B cell (primary cell): ENCODE measurements around the gene GPR62. TPM values are rescaled to one million over a fixed set of nuclear protein-coding genes. Genes with fewer than 3 reads are reported as not detected.

Experiments
- ATAC-seq: fragments of 200-7000 bp; cut with Tn5 transposase; one replicate; pipeline ENCODE4 v1.10.0; 2021; ENCODE audit warnings: low read depth, mild to moderate bottlenecking, moderate number of reproducible peaks, moderate library complexity
- CTCF ChIA-PET: fragments of 350-600 bp; sonication (Branson Sonifier 250); formaldehyde crosslinking; loops from one replicate; lab custom pipeline; 2021; ENCODE audit warnings: antibody characterized with exemption, inconsistent platforms; lab: Charles Lee
- POLR2A ChIA-PET: fragments of 350-600 bp; sonication (Branson Sonifier 250); formaldehyde crosslinking; loops from one replicate; lab custom pipeline; 2021; ENCODE audit warnings: antibody characterized with exemption; lab: Charles Lee
- DNase-seq: peaks from one replicate; pipeline ENCODE4 v3.0.0; 2013
- H2AFZ ChIP-seq: 2 replicates; pipeline ENCODE4 v1.6.1; 2012; ENCODE audit warnings: mild to moderate bottlenecking, low read depth, low read length; ENCODE audit not compliant: insufficient read depth, poor library complexity, severe bottlenecking
- H3K27ac ChIP-seq, 2 donors: 1 replicate in 1 of 2; 2 replicates in 1 of 2; pipeline ENCODE4 v1.5.1; 2012 to 2013; ENCODE audit warnings: low read length in 2 of 2, mild to moderate bottlenecking in 2 of 2, moderate library complexity in 1 of 2
- H3K27me3 ChIP-seq, 4 experiments: fragments of 200-600 bp in 1 of 4; sonication (generic) in 1 of 4; replicated peaks in 1 of 4; 1 replicate in 2 of 4; 2 replicates in 2 of 4; pipeline versions ENCODE4 v1.6.1 to v1.7.0; 2013 to 2016; ENCODE audit warnings: low read length in 3 of 4, mild to moderate bottlenecking in 2 of 4, mixed read lengths in 1 of 4, moderate library complexity in 1 of 4; ENCODE audit not compliant: insufficient read depth in 4 of 4, control insufficient read depth in 3 of 4; ENCODE audit errors: control extremely low read depth in 1 of 4
- H3K36me3 ChIP-seq, 2 experiments: replicated peaks in 1 of 2; 1 replicate in 1 of 2; 2 replicates in 1 of 2; pipeline versions ENCODE4 v1.6.1 to v1.7.1; 2013; ENCODE audit warnings: low read length in 1 of 2; ENCODE audit not compliant: insufficient read depth in 2 of 2, control insufficient read depth in 1 of 2; ENCODE audit errors: control extremely low read depth in 1 of 2, extremely low read depth in 1 of 2
- H3K4me1 ChIP-seq, 2 donors: fragments of 200-600 bp in 1 of 2; sonication (generic) in 1 of 2; 1 replicate in 1 of 2; 2 replicates in 1 of 2; pipeline versions ENCODE4 v1.5.1 to v1.6.1; 2013 to 2017; ENCODE audit warnings: low read length in 2 of 2; ENCODE audit not compliant: control insufficient read depth in 2 of 2, insufficient read depth in 2 of 2
- H3K4me2 ChIP-seq: replicated peaks from 2 replicates; pipeline ENCODE3; 2012; ENCODE audit warnings: mild to moderate bottlenecking, low read depth, low read length; ENCODE audit not compliant: poor library complexity, severe bottlenecking
- H3K4me3 ChIP-seq, 5 experiments: fragments of 200-600 bp in 1 of 5; sonication (generic) in 1 of 5; 1 replicate in 3 of 5; 2 replicates in 2 of 5; pipeline versions ENCODE4 v1.5.1 to v1.7.0; 2011 to 2016; ENCODE audit warnings: low read length in 4 of 5, mild to moderate bottlenecking in 4 of 5, low read depth in 2 of 5, control low read depth in 1 of 5, moderate library complexity in 1 of 5; ENCODE audit not compliant: insufficient read depth in 1 of 5; ENCODE audit errors: control extremely low read depth in 1 of 5, extremely low read depth in 1 of 5
- H3K79me2 ChIP-seq: fragments of 200-600 bp; sonication (generic); one replicate; pipeline ENCODE4 v1.6.0; 2016; ENCODE audit warnings: low read length; ENCODE audit not compliant: control insufficient read depth, insufficient read depth
- H3K9ac ChIP-seq: fragments of 200-600 bp; sonication (generic); 2 replicates; pipeline ENCODE4 v1.6.1; 2017; ENCODE audit warnings: mild to moderate bottlenecking, low read length, moderate library complexity
- H3K9me3 ChIP-seq, 3 donors: one replicate each; pipeline versions ENCODE4 v1.6.1 to v1.7.1; 2013; ENCODE audit warnings: low read length in 2 of 3; ENCODE audit not compliant: control insufficient read depth in 2 of 3, insufficient read depth in 1 of 3; ENCODE audit errors: control extremely low read depth in 1 of 3
- H4K20me1 ChIP-seq: 2 replicates; pipeline ENCODE4 v1.6.0; 2012; ENCODE audit warnings: mild to moderate bottlenecking, low read length; ENCODE audit not compliant: insufficient read depth, control insufficient read depth, poor library complexity, severe bottlenecking
- H3K27ac Mint-ChIP-seq: one replicate; pipeline ENCODE4 v1.8.0; 2021; ENCODE audit warnings: mixed read lengths
- H3K27me3 Mint-ChIP-seq: one replicate; pipeline ENCODE4 v1.8.0; 2021; ENCODE audit warnings: mixed read lengths
- H3K4me1 Mint-ChIP-seq: one replicate; pipeline ENCODE4 v1.8.0; 2021; ENCODE audit warnings: mixed read lengths
- H3K4me3 Mint-ChIP-seq: one replicate; pipeline ENCODE4 v1.8.0; 2021; ENCODE audit warnings: mixed read lengths
- H3K9me3 Mint-ChIP-seq: one replicate; pipeline ENCODE4 v1.8.0; 2022; ENCODE audit warnings: mixed read lengths; ENCODE audit not compliant: insufficient read depth
- EZH2 ChIP-seq: IDR thresholded peaks from 2 replicates; pipeline ENCODE4 v1.6.1; 2012; ENCODE audit warnings: borderline replicate concordance, low read depth, mild to moderate bottlenecking, moderate library complexity, low read length; ENCODE audit not compliant: insufficient read depth, poor library complexity, severe bottlenecking
- WGBS: methylation state at CpG from one replicate; pipeline ENCODE4 v1.1.5; 2013; ENCODE audit warnings: missing lambda C conversion rate; ENCODE audit not compliant: insufficient coverage; 5-methylcytosine and 5-hydroxymethylcytosine counted together
- intact Hi-C: fragments of 100-400 bp; cut with micrococcal nuclease; formaldehyde crosslinking; loops from one replicate; pipeline ENCODE4 v1.10.0; 2022
- polyA plus RNA-seq: library from polyadenylated mRNA; depleted of rRNA; stranded (reverse); fragments of >200 nt; gene quantifications from 2 replicates; pipeline ENCODE4 v1.2.3, GENCODE V29; 2012
- total RNA-seq, 2 donors: library from RNA; stranded (reverse); fragments of 120-200 nt in 1 of 2; gene quantifications; 1 replicate in 1 of 2; 2 replicates in 1 of 2; pipeline versions ENCODE4 v1.2.3 to v1.2.4, GENCODE V29; 2013 to 2022
- TF ChIP-seq, protein P1 (sequence below): fragments of 200-600 bp; IDR thresholded peaks from one replicate; pipeline ENCODE4 v1.8.0; 2022; ENCODE audit warnings: antibody characterized with exemption, mild to moderate bottlenecking

The GPR62 gene
- total and polyA plus RNA-seq, 2 donors (not counting 1 experiment from before 2014, with no cell fraction given): not detected

DNA sequence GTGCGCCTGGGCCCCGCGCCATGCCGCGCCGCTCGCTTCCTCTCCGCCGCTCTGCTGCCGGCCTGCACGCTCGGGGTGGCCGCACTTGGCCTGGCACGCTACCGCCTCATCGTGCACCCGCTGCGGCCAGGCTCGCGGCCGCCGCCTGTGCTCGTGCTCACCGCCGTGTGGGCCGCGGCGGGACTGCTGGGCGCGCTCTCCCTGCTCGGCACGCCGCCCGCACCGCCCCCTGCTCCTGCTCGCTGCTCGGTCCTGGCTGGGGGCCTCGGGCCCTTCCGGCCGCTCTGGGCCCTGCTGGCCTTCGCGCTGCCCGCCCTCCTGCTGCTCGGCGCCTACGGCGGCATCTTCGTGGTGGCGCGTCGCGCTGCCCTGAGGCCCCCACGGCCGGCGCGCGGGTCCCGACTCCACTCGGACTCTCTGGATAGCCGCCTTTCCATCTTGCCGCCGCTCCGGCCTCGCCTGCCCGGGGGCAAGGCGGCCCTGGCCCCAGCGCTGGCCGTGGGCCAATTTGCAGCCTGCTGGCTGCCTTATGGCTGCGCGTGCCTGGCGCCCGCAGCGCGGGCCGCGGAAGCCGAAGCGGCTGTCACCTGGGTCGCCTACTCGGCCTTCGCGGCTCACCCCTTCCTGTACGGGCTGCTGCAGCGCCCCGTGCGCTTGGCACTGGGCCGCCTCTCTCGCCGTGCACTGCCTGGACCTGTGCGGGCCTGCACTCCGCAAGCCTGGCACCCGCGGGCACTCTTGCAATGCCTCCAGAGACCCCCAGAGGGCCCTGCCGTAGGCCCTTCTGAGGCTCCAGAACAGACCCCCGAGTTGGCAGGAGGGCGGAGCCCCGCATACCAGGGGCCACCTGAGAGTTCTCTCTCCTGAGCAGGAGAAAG, 951 bp downstream of the GPR62 start:
- TF ChIP-seq, protein P1, sequence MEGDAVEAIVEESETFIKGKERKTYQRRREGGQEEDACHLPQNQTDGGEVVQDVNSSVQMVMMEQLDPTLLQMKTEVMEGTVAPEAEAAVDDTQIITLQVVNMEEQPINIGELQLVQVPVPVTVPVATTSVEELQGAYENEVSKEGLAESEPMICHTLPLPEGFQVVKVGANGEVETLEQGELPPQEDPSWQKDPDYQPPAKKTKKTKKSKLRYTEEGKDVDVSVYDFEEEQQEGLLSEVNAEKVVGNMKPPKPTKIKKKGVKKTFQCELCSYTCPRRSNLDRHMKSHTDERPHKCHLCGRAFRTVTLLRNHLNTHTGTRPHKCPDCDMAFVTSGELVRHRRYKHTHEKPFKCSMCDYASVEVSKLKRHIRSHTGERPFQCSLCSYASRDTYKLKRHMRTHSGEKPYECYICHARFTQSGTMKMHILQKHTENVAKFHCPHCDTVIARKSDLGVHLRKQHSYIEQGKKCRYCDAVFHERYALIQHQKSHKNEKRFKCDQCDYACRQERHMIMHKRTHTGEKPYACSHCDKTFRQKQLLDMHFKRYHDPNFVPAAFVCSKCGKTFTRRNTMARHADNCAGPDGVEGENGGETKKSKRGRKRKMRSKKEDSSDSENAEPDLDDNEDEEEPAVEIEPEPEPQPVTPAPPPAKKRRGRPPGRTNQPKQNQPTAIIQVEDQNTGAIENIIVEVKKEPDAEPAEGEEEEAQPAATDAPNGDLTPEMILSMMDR: peak; percentile 68
- no peak for TF ChIP-seq EZH2
- H3K9me3 Mint-ChIP-seq: no peaks in the 10 kb centered on the region
- H3K36me3 ChIP-seq: no peaks in the 10 kb centered on the region
- H3K79me2 ChIP-seq: no peaks in the 10 kb centered on the region
- peak overlapping the region in 3 of 5 experiments; percentile 35 to 54 (median 51) for H3K4me3 ChIP-seq
- H3K9ac ChIP-seq: peak overlapping the region; percentile 51
- no peak overlapping the region for H3K27ac ChIP-seq
- H3K4me1 Mint-ChIP-seq: peaks cover 5% of the 10 kb centered on the region
- H4K20me1 ChIP-seq: no peaks in the 10 kb centered on the region
- intact Hi-C loops: loop anchor here (1.0 kb wide), 1 partner anchor 19 kb away; the partner anchor contains the start of gene ABHD14A
- peaks cover 0 to 6% (median 0%) of the 10 kb centered on the region in 3 donors for H3K9me3 ChIP-seq
- peaks cover 17% of the 10 kb centered on the region for H3K27me3 Mint-ChIP-seq
- H3K4me3 Mint-ChIP-seq: peak overlapping the region; percentile 71
- peak overlapping the region; percentile 89 for H3K4me2 ChIP-seq
- ATAC-seq: peak; percentile 73
- ChIA-PET POLR2A (no interaction called here), CTCF (interaction anchor here (1.3 kb wide), 1 partner anchor 17 kb away, joined by 4 read pairs; no protein-coding TSS in a partner anchor)
- peaks cover 0 to 27% (median 15%) of the 10 kb centered on the region in 4 experiments for H3K27me3 ChIP-seq
- no peak overlapping the region for H3K27ac Mint-ChIP-seq
- WGBS: 8% methylated on average over 94 of the region's 97 CpGs
- H2AFZ ChIP-seq: peak overlapping the region; percentile 75
- H3K4me1 ChIP-seq: peaks cover 7 to 10% of the 10 kb centered on the region in 2 donors
- peak; percentile 61 for DNase-seq
